Lower lobe of right lung (tissue), 2 donors: Measurements from ENCODE around the gene TADA3. TPM values are rescaled to one million over a fixed set of nuclear protein-coding genes. Genes with fewer than 3 reads are reported as not detected.
A peak's percentile ranks its signal among the peaks of the same experiment; 100 is the strongest.

Source experiments
- ATAC-seq, 2 donors: fragments of 200-7000 bp; cut with Tn5 transposase; one replicate each; pipeline ENCODE4 v1.9.1; 2020 to 2022; ENCODE audit warnings: mild to moderate bottlenecking in 2 of 2, moderate library complexity in 2 of 2
- DNase-seq: peaks from one replicate; pipeline ENCODE4 v3.0.0-alpha.2; 2020
- H3K27ac ChIP-seq: fragments of 200-600 bp; one replicate; pipeline ENCODE4 v1.8.0; 2022
- H3K27me3 ChIP-seq: fragments of 200-600 bp; one replicate; pipeline ENCODE4 v1.8.0; 2022; ENCODE audit warnings: low read depth
- H3K36me3 ChIP-seq: fragments of 200-600 bp; one replicate; pipeline ENCODE4 v1.8.0; 2022; ENCODE audit warnings: mild to moderate bottlenecking
- H3K4me1 ChIP-seq: fragments of 200-600 bp; one replicate; pipeline ENCODE4 v1.8.0; 2022
- H3K4me3 ChIP-seq: fragments of 200-600 bp; one replicate; pipeline ENCODE4 v1.8.0; 2022; ENCODE audit warnings: mild to moderate bottlenecking
- H3K9me3 ChIP-seq: fragments of 200-600 bp; one replicate; pipeline ENCODE4 v1.8.0; 2022
- intact Hi-C: fragments of 100-400 bp; cut with DNase I; formaldehyde crosslinking; loops from one replicate; pipeline ENCODE4 v1.11.0; 2022
- total RNA-seq: library from RNA; stranded (reverse); fragmentation: NEBNext Ultra II Directional; extraction: Animal tissue kit (Norgen Biotek cat#: 25700); gene quantifications from one replicate; pipeline ENCODE4 v1.2.1, GENCODE V29; 2021
- TF ChIP-seq, protein P1 (sequence below): fragments of 200-600 bp; IDR thresholded peaks from one replicate; pipeline ENCODE4 v1.8.0; 2022; ENCODE audit warnings: antibody characterized with exemption, mild to moderate bottlenecking
- donor health status: DM: no; HTN: yes; CAD: no; lungs with severe emphysema.

Gene TADA3
- total RNA-seq, 1 donor from 2014 or later, result 53.8 TPM

DNA sequence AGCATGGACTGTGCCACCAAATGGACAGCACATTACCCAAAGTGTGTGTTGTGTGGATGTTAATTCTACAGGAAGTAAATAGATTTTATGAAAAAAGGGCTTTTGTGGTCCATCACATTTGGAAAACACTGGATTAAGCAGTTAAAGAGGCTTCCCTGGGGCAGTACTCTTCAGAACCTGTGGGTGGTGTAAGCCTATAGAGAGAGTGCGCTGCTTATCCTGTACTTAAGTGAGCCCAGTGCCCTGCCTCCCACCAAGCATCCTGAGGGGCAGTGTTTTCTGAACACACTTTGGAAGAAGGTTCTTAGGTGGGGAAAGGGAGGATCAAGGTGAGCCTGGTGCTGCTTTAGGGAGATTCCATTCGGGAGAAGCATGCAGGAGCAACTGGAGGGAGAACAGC lies 28.7 kb upstream of the TADA3 start:
- Histone ChIP-seq H3K4me3 (no peak overlapping the region), H3K36me3 (peaks cover 3% of the 10 kb centered on the region), H3K27me3 (no peaks in the 10 kb centered on the region), H3K27ac (no peak overlapping the region), H3K4me1 (no peaks in the 10 kb centered on the region), H3K9me3 (no peaks in the 10 kb centered on the region)
- DNase-seq, result no peak
- intact Hi-C loops, result no loop called here
- ATAC-seq, result peak in 1 of 2 donors; percentile 34
- TF ChIP-seq, protein P1, sequence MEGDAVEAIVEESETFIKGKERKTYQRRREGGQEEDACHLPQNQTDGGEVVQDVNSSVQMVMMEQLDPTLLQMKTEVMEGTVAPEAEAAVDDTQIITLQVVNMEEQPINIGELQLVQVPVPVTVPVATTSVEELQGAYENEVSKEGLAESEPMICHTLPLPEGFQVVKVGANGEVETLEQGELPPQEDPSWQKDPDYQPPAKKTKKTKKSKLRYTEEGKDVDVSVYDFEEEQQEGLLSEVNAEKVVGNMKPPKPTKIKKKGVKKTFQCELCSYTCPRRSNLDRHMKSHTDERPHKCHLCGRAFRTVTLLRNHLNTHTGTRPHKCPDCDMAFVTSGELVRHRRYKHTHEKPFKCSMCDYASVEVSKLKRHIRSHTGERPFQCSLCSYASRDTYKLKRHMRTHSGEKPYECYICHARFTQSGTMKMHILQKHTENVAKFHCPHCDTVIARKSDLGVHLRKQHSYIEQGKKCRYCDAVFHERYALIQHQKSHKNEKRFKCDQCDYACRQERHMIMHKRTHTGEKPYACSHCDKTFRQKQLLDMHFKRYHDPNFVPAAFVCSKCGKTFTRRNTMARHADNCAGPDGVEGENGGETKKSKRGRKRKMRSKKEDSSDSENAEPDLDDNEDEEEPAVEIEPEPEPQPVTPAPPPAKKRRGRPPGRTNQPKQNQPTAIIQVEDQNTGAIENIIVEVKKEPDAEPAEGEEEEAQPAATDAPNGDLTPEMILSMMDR, result peak; percentile 12

DNA sequence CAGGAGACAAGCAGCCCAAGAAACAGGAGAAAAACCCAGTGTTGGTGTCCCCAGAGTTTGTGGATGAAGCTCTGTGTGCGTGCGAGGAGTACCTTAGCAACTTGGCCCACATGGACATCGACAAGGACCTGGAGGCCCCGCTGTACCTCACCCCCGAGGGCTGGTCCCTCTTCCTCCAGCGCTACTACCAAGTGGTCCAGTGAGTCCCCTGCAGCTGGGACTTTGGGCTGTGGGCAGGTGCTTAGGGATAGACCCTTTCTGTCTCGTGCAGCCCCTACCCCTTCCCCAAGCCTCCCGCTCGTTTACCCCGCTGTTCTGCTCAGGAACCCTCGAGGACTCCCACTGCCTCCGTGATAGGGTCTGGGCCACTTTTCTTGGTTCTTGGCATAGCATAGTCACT lies 28.3 kb upstream of the TADA3 start:
- TF ChIP-seq, protein P1, result no peak
- ATAC-seq (peak in 1 of 2 donors; percentile 25), DNase-seq (peak; percentile 18)
- Histone ChIP-seq H3K4me1 (no peaks in the 10 kb centered on the region), H3K36me3 (peaks cover 3% of the 10 kb centered on the region), H3K27me3 (no peaks in the 10 kb centered on the region), H3K9me3 (no peaks in the 10 kb centered on the region), H3K4me3 (no peak overlapping the region), H3K27ac (no peak overlapping the region)
- intact Hi-C loops, result no loop called here

DNA sequence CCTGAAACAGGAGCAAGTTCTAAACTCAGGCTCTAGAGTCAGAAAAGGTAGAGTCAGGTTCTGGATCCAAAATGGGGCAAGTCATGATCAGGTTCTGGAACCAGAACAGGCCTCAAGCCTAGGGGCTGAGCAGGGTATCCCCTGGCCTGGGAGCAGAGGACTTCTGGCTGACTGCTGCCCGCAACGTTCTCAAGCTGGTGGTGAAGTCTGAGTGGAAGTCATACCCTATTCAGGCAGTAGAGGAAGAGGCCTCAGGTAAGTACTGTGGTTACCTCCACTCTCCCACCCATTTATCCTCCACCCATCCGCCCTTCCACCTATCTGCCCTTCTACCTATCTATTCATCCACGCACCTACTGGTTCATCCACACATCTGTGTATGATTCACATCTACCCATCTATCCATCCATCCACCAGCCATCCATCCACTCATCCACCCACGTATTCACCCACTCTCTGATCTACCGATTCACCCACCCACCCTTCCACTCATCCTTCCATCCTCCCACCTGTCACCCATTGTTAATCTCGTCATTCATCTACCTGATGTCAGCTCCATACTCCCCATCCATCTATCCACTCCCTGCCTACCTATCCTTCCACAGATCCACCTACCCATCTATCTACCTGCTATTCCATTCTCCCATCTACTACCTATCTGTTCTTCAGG lies 26.5 kb upstream of the TADA3 start:
- DNase-seq, result no peak
- no peaks in the 10 kb centered on the region for H3K4me1 ChIP-seq
- peaks cover 3% of the 10 kb centered on the region for H3K36me3 ChIP-seq
- no peaks in the 10 kb centered on the region for H3K9me3 ChIP-seq
- H3K27ac ChIP-seq, result no peak overlapping the region
- no peak for ATAC-seq
- no peak overlapping the region for H3K4me3 ChIP-seq
- no peaks in the 10 kb centered on the region for H3K27me3 ChIP-seq
- TF ChIP-seq, protein P1, result no peak
- intact Hi-C loops, result no loop called here

DNA sequence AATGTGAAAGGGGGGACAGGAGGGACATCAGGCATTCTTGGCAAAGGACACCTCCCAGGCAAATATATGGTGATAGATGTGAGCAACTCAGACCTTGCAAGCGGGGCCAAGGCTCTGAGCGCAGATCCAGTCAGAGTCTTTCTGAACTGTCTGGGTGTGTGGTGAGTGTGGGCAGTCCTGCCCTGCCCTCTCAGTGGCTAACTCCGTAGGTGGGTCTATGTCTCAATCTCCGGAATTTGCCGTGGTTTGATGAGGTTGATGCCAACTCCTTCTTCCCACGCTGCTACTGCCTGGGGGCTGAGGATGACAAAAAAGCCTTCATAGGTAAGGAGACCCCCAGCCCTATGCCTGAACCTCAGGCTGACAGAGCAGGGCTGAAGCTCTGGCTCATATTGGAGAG lies 25.2 kb upstream of the TADA3 start:
- DNase-seq, result peak; percentile 14
- TF ChIP-seq, protein P1, result no peak
- ATAC-seq, result no peak
- Histone ChIP-seq H3K4me1 (no peaks in the 10 kb centered on the region), H3K36me3 (peaks cover 3% of the 10 kb centered on the region), H3K27me3 (no peaks in the 10 kb centered on the region), H3K4me3 (no peak overlapping the region), H3K27ac (no peak overlapping the region), H3K9me3 (no peaks in the 10 kb centered on the region)
- intact Hi-C loops, result no loop called here

DNA sequence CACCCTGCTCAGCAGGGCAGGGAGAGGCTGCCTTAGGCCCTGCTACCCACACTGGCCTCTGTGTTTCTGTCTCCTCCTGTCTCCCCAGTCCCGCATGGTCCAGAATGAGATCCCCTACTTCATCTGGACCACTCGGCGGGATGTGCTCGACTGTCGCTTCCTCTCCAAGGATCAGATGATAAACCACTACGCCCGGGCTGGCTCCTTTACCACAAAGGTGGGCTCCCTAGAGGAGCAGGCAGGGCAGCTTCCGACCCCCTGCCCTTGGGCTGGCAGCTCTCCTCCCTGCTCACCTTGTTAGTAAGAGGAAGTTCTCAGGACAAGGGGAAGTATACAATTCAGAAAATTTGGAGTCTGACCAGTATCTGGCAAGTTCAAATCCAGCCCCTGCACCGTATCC lies 23.7 kb upstream of the TADA3 start:
- ATAC-seq (no peak), DNase-seq (peak; percentile 37)
- H3K9me3 ChIP-seq, result no peaks in the 10 kb centered on the region
- intact Hi-C loops, result no loop called here
- H3K4me3 ChIP-seq, result no peak overlapping the region
- peaks cover 5% of the 10 kb centered on the region for H3K4me1 ChIP-seq
- TF ChIP-seq, protein P1, result no peak
- H3K27ac ChIP-seq, result no peak overlapping the region
- H3K36me3 ChIP-seq, result peaks cover 3% of the 10 kb centered on the region
- H3K27me3 ChIP-seq, result no peaks in the 10 kb centered on the region
